Measurements from ENCODE around the gene CBX2.
"Not testable (repeated sequence)": the region's sequence is repeated elsewhere in the genome, so short reads cannot be mapped to it uniquely, and the experiment has no call there.

Gene CBX2

GRCh38 chr17:79749156-79749815 lies 28.7 kb upstream of the CBX2 start:
- no peak for TF ChIP-seq CTCF (IDR thresholded peaks at IDR 0.05; ENCODE audit: control insufficient read depth, extremely low read depth, insufficient read depth)
- DNase-seq (ENCODE audit: low read depth), result no peak
- H3K4me3 ChIP-seq (ENCODE audit: low read depth, low read length), result no peak overlapping the region

- DNase-seq (ENCODE audit: low read depth), result no peak
- H3K4me3 ChIP-seq (ENCODE audit: low read depth, low read length), result no peak overlapping the region
- no peak for TF ChIP-seq CTCF (IDR thresholded peaks at IDR 0.05; ENCODE audit: control insufficient read depth, extremely low read depth, insufficient read depth)
Observed at GRCh38 chr17:79749958-79750357, 28.0 kb upstream of the CBX2 start.

GRCh38 chr17:79750650-79751545 lies 27.1 kb upstream of the CBX2 start:
- H3K4me3 ChIP-seq (ENCODE audit: low read depth, low read length), result no peak overlapping the region
- no peak for TF ChIP-seq CTCF (IDR thresholded peaks at IDR 0.05; ENCODE audit: control insufficient read depth, extremely low read depth, insufficient read depth)
- no peak for DNase-seq (ENCODE audit: low read depth)

- DNase-seq (ENCODE audit: low read depth), result no peak
- TF ChIP-seq CTCF (IDR thresholded peaks at IDR 0.05; ENCODE audit: control insufficient read depth, extremely low read depth, insufficient read depth), result no peak
- no peak overlapping the region for H3K4me3 ChIP-seq (ENCODE audit: low read depth, low read length)
Observed at GRCh38 chr17:79752175-79752574, 25.8 kb upstream of the CBX2 start.

- no peak overlapping the region for H3K4me3 ChIP-seq (ENCODE audit: low read depth, low read length)
- no peak for TF ChIP-seq CTCF (IDR thresholded peaks at IDR 0.05; ENCODE audit: control insufficient read depth, extremely low read depth, insufficient read depth)
- no peak for DNase-seq (ENCODE audit: low read depth)
Observed at GRCh38 chr17:79754370-79754769, 23.6 kb upstream of the CBX2 start.

- not testable (repeated sequence) for H3K4me3 ChIP-seq (ENCODE audit: low read depth, low read length); DNase-seq (ENCODE audit: low read depth)
Observed at GRCh38 chr17:79754903-79755302, 23.0 kb upstream of the CBX2 start.

GRCh38 chr17:79755591-79755990 lies 22.4 kb upstream of the CBX2 start:
- no peak for DNase-seq (ENCODE audit: low read depth)
- H3K4me3 ChIP-seq (ENCODE audit: low read depth, low read length), result no peak overlapping the region
- TF ChIP-seq CTCF (IDR thresholded peaks at IDR 0.05; ENCODE audit: control insufficient read depth, extremely low read depth, insufficient read depth), result no peak

Data from LNCaP clone FGC (cell line).